SK-N-SH (cell line): ENCODE data around the gene GAS7. TPM values are rescaled to one million over a fixed set of nuclear protein-coding genes. Genes with fewer than 3 reads are reported as not detected.

ENCODE experiments used
- CTCF ChIA-PET: fragments of 300-600, 350-600 bp; formaldehyde crosslinking; extraction: SDS; loops from one replicate; lab custom pipeline; 2021; lab: Yijun Ruan, JAX
- POLR2A ChIA-PET: fragments of 350-600 bp; sonication (Branson Sonifier 250); formaldehyde crosslinking; extraction: SDS; loops from one replicate; lab custom pipeline; 2020; ENCODE audit warnings: antibody characterized with exemption, inconsistent platforms; lab: Yijun Ruan, JAX
- DNase-seq: peaks from one replicate; pipeline ENCODE4 v3.0.0; 2012
- H2AFZ ChIP-seq: fragments of 200-600 bp; sonication (generic); 2 replicates; pipeline ENCODE4 v1.8.1; 2016; ENCODE audit warnings: antibody characterized with exemption, mild to moderate bottlenecking, low read depth
- H3F3A ChIP-seq: fragments of 200-600 bp; sonication (generic); replicated peaks from 2 replicates; pipeline ENCODE3; 2016; ENCODE audit warnings: antibody characterized with exemption, mild to moderate bottlenecking; ENCODE audit not compliant: insufficient read depth
- H3K27ac ChIP-seq, 2 experiments: fragments of 200-500 bp in 1 of 2; fragments of 200-600 bp in 1 of 2; sonication (Bioruptor generic) in 1 of 2; sonication (generic), shearing (Covaris generic) in 1 of 2; 2 replicates each; pipeline versions ENCODE4 v1.5.1 to v1.6.1; 2014 to 2016; ENCODE audit warnings: low read depth in 2 of 2, inconsistent platforms in 1 of 2, low read length in 1 of 2, mild to moderate bottlenecking in 1 of 2, mixed read lengths in 1 of 2
- H3K27me3 ChIP-seq: fragments of 200-600 bp; sonication (generic), shearing (Covaris generic); 2 replicates; pipeline ENCODE4 v1.6.1; 2016; ENCODE audit warnings: mixed run types; ENCODE audit not compliant: insufficient read depth
- H3K36me3 ChIP-seq, 2 experiments: fragments of 200-500 bp in 1 of 2; fragments of 200-600 bp in 1 of 2; sonication (Bioruptor generic) in 1 of 2; sonication (generic) in 1 of 2; replicated peaks in 1 of 2; 2 replicates each; pipeline versions ENCODE3 to v1.5.1; 2014 to 2016; ENCODE audit warnings: low read length in 1 of 2, mild to moderate bottlenecking in 1 of 2; ENCODE audit not compliant: insufficient read depth in 2 of 2, control insufficient read depth in 1 of 2
- H3K4me1 ChIP-seq, 2 experiments: fragments of 200-500 bp in 1 of 2; fragments of 200-600 bp in 1 of 2; sonication (Bioruptor generic) in 1 of 2; sonication (generic), shearing (Covaris generic) in 1 of 2; 2 replicates each; pipeline versions ENCODE4 v1.5.1 to v1.6.1; 2014 to 2016; ENCODE audit warnings: low read depth in 1 of 2, low read length in 1 of 2, mixed run types in 1 of 2; ENCODE audit not compliant: insufficient read depth in 2 of 2, control insufficient read depth in 1 of 2
- H3K4me2 ChIP-seq: fragments of 200-600 bp; sonication (generic), shearing (Covaris generic); 2 replicates; pipeline ENCODE4 v1.6.1; 2017; ENCODE audit warnings: mixed run types
- H3K4me3 ChIP-seq, 2 experiments: fragments of 200-500 bp in 1 of 2; fragments of 200-600 bp in 1 of 2; sonication (Bioruptor generic) in 1 of 2; sonication (generic), shearing (Covaris generic) in 1 of 2; 2 replicates each; pipeline versions ENCODE4 v1.5.1 to v1.8.1; 2014 to 2016; ENCODE audit warnings: low read depth in 2 of 2, inconsistent platforms in 1 of 2, low read length in 1 of 2, mild to moderate bottlenecking in 1 of 2, mixed read lengths in 1 of 2, moderate library complexity in 1 of 2
- H3K79me2 ChIP-seq: fragments of 200-600 bp; sonication (generic); 2 replicates; pipeline ENCODE4 v1.8.1; 2017; ENCODE audit warnings: mild to moderate bottlenecking; ENCODE audit not compliant: insufficient read depth
- H3K9ac ChIP-seq: fragments of 200-600 bp; sonication (generic); 2 replicates; pipeline ENCODE4 v1.6.1; 2017; ENCODE audit warnings: mixed run types
- H3K9me2 ChIP-seq: fragments of 200-600 bp; sonication (generic); 2 replicates; pipeline ENCODE4 v1.6.1; 2017; ENCODE audit warnings: mixed run types
- H3K9me3 ChIP-seq: fragments of 200-600 bp; sonication (generic); 2 replicates; pipeline ENCODE4 v1.6.1; 2017; ENCODE audit warnings: mixed run types, mild to moderate bottlenecking, moderate library complexity
- H4K20me1 ChIP-seq: fragments of 200-600 bp; sonication (generic); 2 replicates; pipeline ENCODE4 v1.6.1; 2017; ENCODE audit warnings: mild to moderate bottlenecking, mixed run types; ENCODE audit not compliant: insufficient read depth
- CHD2 ChIP-seq: fragments of 150-350 bp; IDR thresholded peaks from 2 replicates; pipeline ENCODE4 v1.6.1; 2018; ENCODE audit warnings: low read length; ENCODE audit not compliant: partially characterized antibody
- EZH2phosphoT487 ChIP-seq: fragments of 200-600 bp; sonication (generic); IDR thresholded peaks from 2 replicates; pipeline ENCODE4 v1.6.1; 2017; ENCODE audit warnings: low read depth, mixed run types, mild to moderate bottlenecking, antibody characterized with exemption, moderate library complexity, borderline replicate concordance
- GATA2 ChIP-seq: sonication (generic); formaldehyde crosslinking; IDR thresholded peaks from 2 replicates; pipeline ENCODE4 v1.5.0; 2020; ENCODE audit warnings: mild to moderate bottlenecking, missing genetic modification reagents
- IRF3 ChIP-seq: fragments of 150-350 bp; IDR thresholded peaks from 2 replicates; pipeline ENCODE4 v1.6.1; 2016; ENCODE audit warnings: mild to moderate bottlenecking, low read depth, low read length
- JUND ChIP-seq: IDR thresholded peaks from 2 replicates; pipeline ENCODE4 v1.4.0; 2012
- MAX ChIP-seq: IDR thresholded peaks from 2 replicates; pipeline ENCODE4 v1.4.0; 2012; ENCODE audit warnings: low read depth
- MXI1 ChIP-seq: IDR thresholded peaks from 2 replicates; pipeline ENCODE4 v1.6.1; 2012; ENCODE audit warnings: mild to moderate bottlenecking, low read depth, low read length, improper control_type of control experiment
- PBX3 ChIP-seq: IDR thresholded peaks from 2 replicates; pipeline ENCODE4; 2012
- RAD21 ChIP-seq: IDR thresholded peaks from 2 replicates; pipeline ENCODE4 v1.6.1; 2012; ENCODE audit warnings: mild to moderate bottlenecking, low read length
- ZBTB33 ChIP-seq: IDR thresholded peaks from 2 replicates; pipeline ENCODE4 v1.4.0; 2012; ENCODE audit warnings: low read depth, borderline replicate concordance
- WGBS: methylation state at CpG from one replicate; pipeline ENCODE4 v1.1.6; 2017; ENCODE audit warnings: low lambda C conversion rate; 5-methylcytosine and 5-hydroxymethylcytosine counted together
- polyA plus RNA-seq, 3 experiments: library from polyadenylated mRNA; depleted of rRNA; stranded (reverse); fragments of >200 nt; gene quantifications; 2 replicates each; pipeline ENCODE4 v1.2.3, GENCODE V29; 2012
- TF ChIP-seq, protein P1 (sequence below): fragments of 150-350 bp; IDR thresholded peaks from 2 replicates; pipeline ENCODE4 v1.6.1; 2017; ENCODE audit warnings: antibody characterized with exemption, low read length, low read depth, borderline replicate concordance

GAS7 gene
- polyA plus RNA-seq, 1 of the 3 experiments (the other 2 are of a cell fraction) = 0.12 TPM

- DNase-seq = peak; percentile 40
- H3K79me2 ChIP-seq = no peaks in the 10 kb centered on the region
- H4K20me1 ChIP-seq = no peaks in the 10 kb centered on the region
- POLR2A ChIA-PET = no interaction called here
- no peak overlapping the region for H3K4me2 ChIP-seq
- no peak overlapping the region for H2AFZ ChIP-seq
- H3K9ac ChIP-seq = no peak overlapping the region
- CTCF ChIA-PET = interaction anchor here (0.6 to 1.1 kb wide), 2 partner anchors 16 to 36 kb away, joined by 3 to 5 read pairs; no protein-coding TSS in a partner anchor
- H3K4me3 ChIP-seq = 0 out of 4 replicates have a peak overlapping the region, but pooled peaks of 1 of the 2 experiments have one; percentile 24
- no peaks in the 10 kb centered on the region for H3K36me3 ChIP-seq
- H3K9me2 ChIP-seq = no peaks in the 10 kb centered on the region
- no peaks in the 10 kb centered on the region for H3K4me1 ChIP-seq
- H3F3A ChIP-seq = no peaks in the 10 kb centered on the region
- no peak for TF ChIP-seq RAD21
- no peak for TF ChIP-seq MAX
- TF ChIP-seq GATA2 = no peak
- no peak for TF ChIP-seq JUND
- TF ChIP-seq, protein P1, sequence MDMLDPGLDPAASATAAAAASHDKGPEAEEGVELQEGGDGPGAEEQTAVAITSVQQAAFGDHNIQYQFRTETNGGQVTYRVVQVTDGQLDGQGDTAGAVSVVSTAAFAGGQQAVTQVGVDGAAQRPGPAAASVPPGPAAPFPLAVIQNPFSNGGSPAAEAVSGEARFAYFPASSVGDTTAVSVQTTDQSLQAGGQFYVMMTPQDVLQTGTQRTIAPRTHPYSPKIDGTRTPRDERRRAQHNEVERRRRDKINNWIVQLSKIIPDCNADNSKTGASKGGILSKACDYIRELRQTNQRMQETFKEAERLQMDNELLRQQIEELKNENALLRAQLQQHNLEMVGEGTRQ = no peak
- no peak for TF ChIP-seq EZH2phosphoT487
- TF ChIP-seq PBX3 = no peak
- no peak for TF ChIP-seq IRF3
- no peak for TF ChIP-seq MXI1
- no peak for TF ChIP-seq ZBTB33
- TF ChIP-seq CHD2 = no peak
- TF ChIP-seq, all 33 proteins: peak for 0
- Histone ChIP-seq H3K9me3 (no peaks in the 10 kb centered on the region), H3K27me3 (peaks cover 51% of the 10 kb centered on the region), H3K27ac (no peak overlapping the region)
- WGBS = 18% methylated on average over 15 of the region's 90 CpGs
These were observed 491 bp downstream of the GAS7 start for GRCh38 chr17:10197721-10198508.
